MM.1S (cell line): ENCODE results near the gene PPM1H.

ENCODE experiments used
- EZH2phosphoT487 ChIP-seq: fragments of 300-600 bp; sonication (generic); IDR thresholded peaks from 2 replicates; pipeline ENCODE4 v1.6.1; 2018; ENCODE audit warnings: antibody characterized with exemption, low read length
- TF ChIP-seq, protein P1 (sequence below): fragments of 300-600 bp; sonication (generic); IDR thresholded peaks from 2 replicates; pipeline ENCODE4 v1.5.1; 2016; ENCODE audit warnings: antibody characterized with exemption, low read length, mixed read lengths

DNA sequence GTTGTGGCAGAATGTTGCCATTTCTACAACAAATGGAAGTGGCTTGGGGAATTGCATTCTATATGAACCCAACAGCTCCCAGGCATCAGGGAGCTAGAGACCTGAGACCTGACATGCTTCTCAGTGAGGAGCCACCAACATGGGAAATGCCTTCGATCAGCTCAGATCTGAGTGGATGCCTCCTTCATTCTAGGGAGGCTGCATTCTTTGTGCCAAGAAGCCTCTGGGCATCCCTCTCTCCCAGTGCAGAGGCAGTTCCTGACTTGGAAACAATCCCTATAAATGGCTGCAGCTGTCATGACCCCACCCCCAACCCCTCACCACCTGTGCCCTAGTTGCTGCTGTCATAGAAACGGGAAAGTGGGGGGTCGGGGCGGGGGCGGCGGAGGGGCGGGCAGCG lies 196.3 kb downstream of the PPM1H start:
- TF ChIP-seq, protein P1, sequence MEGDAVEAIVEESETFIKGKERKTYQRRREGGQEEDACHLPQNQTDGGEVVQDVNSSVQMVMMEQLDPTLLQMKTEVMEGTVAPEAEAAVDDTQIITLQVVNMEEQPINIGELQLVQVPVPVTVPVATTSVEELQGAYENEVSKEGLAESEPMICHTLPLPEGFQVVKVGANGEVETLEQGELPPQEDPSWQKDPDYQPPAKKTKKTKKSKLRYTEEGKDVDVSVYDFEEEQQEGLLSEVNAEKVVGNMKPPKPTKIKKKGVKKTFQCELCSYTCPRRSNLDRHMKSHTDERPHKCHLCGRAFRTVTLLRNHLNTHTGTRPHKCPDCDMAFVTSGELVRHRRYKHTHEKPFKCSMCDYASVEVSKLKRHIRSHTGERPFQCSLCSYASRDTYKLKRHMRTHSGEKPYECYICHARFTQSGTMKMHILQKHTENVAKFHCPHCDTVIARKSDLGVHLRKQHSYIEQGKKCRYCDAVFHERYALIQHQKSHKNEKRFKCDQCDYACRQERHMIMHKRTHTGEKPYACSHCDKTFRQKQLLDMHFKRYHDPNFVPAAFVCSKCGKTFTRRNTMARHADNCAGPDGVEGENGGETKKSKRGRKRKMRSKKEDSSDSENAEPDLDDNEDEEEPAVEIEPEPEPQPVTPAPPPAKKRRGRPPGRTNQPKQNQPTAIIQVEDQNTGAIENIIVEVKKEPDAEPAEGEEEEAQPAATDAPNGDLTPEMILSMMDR: no peak
- no peak for TF ChIP-seq EZH2phosphoT487
